ENCODE results near the gene SPIN4.
"Not testable (repeated sequence)": the region's sequence is repeated elsewhere in the genome, so short reads cannot be mapped to it uniquely, and the experiment has no call there.

The SPIN4 gene

GRCh38 chrX:63350941-63351616 lies at the start of gene SPIN4:
TSS of gene SPIN4 (minus strand) at chrX:63351332. CDS start at chrX:63350819, 513 bp downstream.
- peak; percentile 48 for DNase-seq (ENCODE audit: low read depth)

GRCh38 chrX:63400340-63400739 lies 49.2 kb upstream of the SPIN4 start:
- no peak for DNase-seq (ENCODE audit: low read depth)

GRCh38 chrX:63394872-63395271 lies 43.7 kb upstream of the SPIN4 start:
- no peak for DNase-seq (ENCODE audit: low read depth)

GRCh38 chrX:63393094-63393493 lies 42.0 kb upstream of the SPIN4 start:
- DNase-seq (ENCODE audit: low read depth), result not testable (repeated sequence)

GRCh38 chrX:63387411-63387810 lies 36.3 kb upstream of the SPIN4 start:
- no peak for DNase-seq (ENCODE audit: low read depth)

GRCh38 chrX:63384263-63384662 lies 33.1 kb upstream of the SPIN4 start:
- DNase-seq (ENCODE audit: low read depth), result not testable (repeated sequence)

- DNase-seq (ENCODE audit: low read depth), result not testable (repeated sequence)
Observed at GRCh38 chrX:63373012-63373411, 21.9 kb upstream of the SPIN4 start.

GRCh38 chrX:63367699-63368098 lies 16.6 kb upstream of the SPIN4 start:
- DNase-seq (ENCODE audit: low read depth), result not testable (repeated sequence)

GRCh38 chrX:63363788-63364187 lies 12.7 kb upstream of the SPIN4 start:
- no peak for DNase-seq (ENCODE audit: low read depth)

GRCh38 chrX:63361494-63361893 lies 10.4 kb upstream of the SPIN4 start:
- DNase-seq (ENCODE audit: low read depth), result no peak

- no peak for DNase-seq (ENCODE audit: low read depth)
Observed at GRCh38 chrX:63354484-63354883, 3.4 kb upstream of the SPIN4 start.

GRCh38 chrX:63350465-63350877 lies 661 bp downstream of the SPIN4 start:
- no peak for DNase-seq (ENCODE audit: low read depth)

GRCh38 chrX:63349307-63349706 lies 1.8 kb downstream of the SPIN4 start:
- DNase-seq (ENCODE audit: low read depth), result no peak

- DNase-seq (ENCODE audit: low read depth), result no peak
Observed at GRCh38 chrX:63330681-63331080, 20.5 kb downstream of the SPIN4 start.

GRCh38 chrX:63327788-63328187 lies 23.3 kb downstream of the SPIN4 start:
- DNase-seq (ENCODE audit: low read depth), result no peak

GRCh38 chrX:63299596-63299995 lies 51.5 kb downstream of the SPIN4 start:
- no peak for DNase-seq (ENCODE audit: low read depth)

Measured in activated T-cell treated with anti-CD3 and anti-CD28 coated beads for 24 hours (primary cell).